ENCODE results near the gene PDE6A. TPM values are rescaled to one million over a fixed set of nuclear protein-coding genes. Genes with fewer than 3 reads are reported as not detected.

Gene PDE6A
- total and polyA plus RNA-seq, 2 of the 13 experiments (the other 11 are each of a cell fraction or from before 2014, with no cell fraction given) = 0.01 TPM; not detected in 1

GRCh38 chr5:149935431-149935901 lies 9.1 kb downstream of the PDE6A start (continued):
- peak; percentile 88 for TF ChIP-seq ONECUT2 (CRISPR knock-in tag; IDR thresholded peaks at IDR 0.05)
- TF ChIP-seq BCL6 (CRISPR knock-in tag; IDR thresholded peaks at IDR 0.05) = peak; percentile 99
- TF ChIP-seq ZSCAN25 (CRISPR knock-in tag; IDR thresholded peaks at IDR 0.05) = no peak
- TF ChIP-seq ZNF720 (CRISPR knock-in tag; IDR thresholded peaks at IDR 0.05) = no peak

GRCh38 chr5:149932445-149933350 lies 11.9 kb downstream of the PDE6A start:
- POLR2A ChIA-PET = interaction anchor here (0.7 to 0.8 kb wide), 2 partner anchors 18 to 27 kb away, joined by 3 to 4 read pairs; partner anchors contain the start of gene SLC26A2
- TF ChIP-seq, protein P1, sequence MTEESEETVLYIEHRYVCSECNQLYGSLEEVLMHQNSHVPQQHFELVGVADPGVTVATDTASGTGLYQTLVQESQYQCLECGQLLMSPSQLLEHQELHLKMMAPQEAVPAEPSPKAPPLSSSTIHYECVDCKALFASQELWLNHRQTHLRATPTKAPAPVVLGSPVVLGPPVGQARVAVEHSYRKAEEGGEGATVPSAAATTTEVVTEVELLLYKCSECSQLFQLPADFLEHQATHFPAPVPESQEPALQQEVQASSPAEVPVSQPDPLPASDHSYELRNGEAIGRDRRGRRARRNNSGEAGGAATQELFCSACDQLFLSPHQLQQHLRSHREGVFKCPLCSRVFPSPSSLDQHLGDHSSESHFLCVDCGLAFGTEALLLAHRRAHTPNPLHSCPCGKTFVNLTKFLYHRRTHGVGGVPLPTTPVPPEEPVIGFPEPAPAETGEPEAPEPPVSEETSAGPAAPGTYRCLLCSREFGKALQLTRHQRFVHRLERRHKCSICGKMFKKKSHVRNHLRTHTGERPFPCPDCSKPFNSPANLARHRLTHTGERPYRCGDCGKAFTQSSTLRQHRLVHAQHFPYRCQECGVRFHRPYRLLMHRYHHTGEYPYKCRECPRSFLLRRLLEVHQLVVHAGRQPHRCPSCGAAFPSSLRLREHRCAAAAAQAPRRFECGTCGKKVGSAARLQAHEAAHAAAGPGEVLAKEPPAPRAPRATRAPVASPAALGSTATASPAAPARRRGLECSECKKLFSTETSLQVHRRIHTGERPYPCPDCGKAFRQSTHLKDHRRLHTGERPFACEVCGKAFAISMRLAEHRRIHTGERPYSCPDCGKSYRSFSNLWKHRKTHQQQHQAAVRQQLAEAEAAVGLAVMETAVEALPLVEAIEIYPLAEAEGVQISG (CRISPR knock-in tag; IDR thresholded peaks at IDR 0.05) = 0 out of 2 replicates have a peak, but pooled peaks have one; percentile 23
- TF ChIP-seq RORA (CRISPR knock-in tag; IDR thresholded peaks at IDR 0.05) (no peak), ZNF598 (CRISPR knock-in tag; IDR thresholded peaks at IDR 0.05; ENCODE audit: borderline replicate concordance) (0 out of 2 replicates have a peak, but pooled peaks have one; percentile 20), ZFP90 (CRISPR knock-in tag; IDR thresholded peaks at IDR 0.05; ENCODE audit: borderline replicate concordance) (0 out of 2 replicates have a peak, but pooled peaks have one; percentile 41), ZBTB7B (CRISPR knock-in tag; IDR thresholded peaks at IDR 0.05) (peak; percentile 42; the same call in 1 of the 2 replicates), ZNF207 (IDR thresholded peaks at IDR 0.05; ENCODE audit: borderline replicate concordance) (no peak), ZNF225 (CRISPR knock-in tag; IDR thresholded peaks at IDR 0.05) (no peak), ZNF768 (CRISPR knock-in tag; IDR thresholded peaks at IDR 0.05) (peak; percentile 48; the same call in 1 of the 2 replicates), ZNF616 (CRISPR knock-in tag; IDR thresholded peaks at IDR 0.05; ENCODE audit: low read depth) (no peak), HOXA5 (CRISPR knock-in tag; IDR thresholded peaks at IDR 0.05) (peak; percentile 47; the same call in 1 of the 2 replicates), ZBTB43 (CRISPR knock-in tag; conservative IDR thresholded peaks at IDR 0.05) (no peak)
- TF ChIP-seq, protein P2, sequence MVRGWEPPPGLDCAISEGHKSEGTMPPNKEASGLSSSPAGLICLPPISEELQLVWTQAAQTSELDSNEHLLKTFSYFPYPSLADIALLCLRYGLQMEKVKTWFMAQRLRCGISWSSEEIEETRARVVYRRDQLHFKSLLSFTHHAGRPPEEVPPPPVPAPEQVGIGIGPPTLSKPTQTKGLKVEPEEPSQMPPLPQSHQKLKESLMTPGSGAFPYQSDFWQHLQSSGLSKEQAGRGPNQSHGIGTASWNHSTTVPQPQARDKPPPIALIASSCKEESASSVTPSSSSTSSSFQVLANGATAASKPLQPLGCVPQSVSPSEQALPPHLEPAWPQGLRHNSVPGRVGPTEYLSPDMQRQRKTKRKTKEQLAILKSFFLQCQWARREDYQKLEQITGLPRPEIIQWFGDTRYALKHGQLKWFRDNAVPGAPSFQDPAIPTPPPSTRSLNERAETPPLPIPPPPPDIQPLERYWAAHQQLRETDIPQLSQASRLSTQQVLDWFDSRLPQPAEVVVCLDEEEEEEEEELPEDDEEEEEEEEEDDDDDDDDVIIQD (CRISPR knock-in tag; IDR thresholded peaks at IDR 0.05; ENCODE audit: low read depth) = no peak

More at GRCh38 chr5:149932445-149933350, 11.9 kb downstream of the PDE6A start:
- intact Hi-C loops (cut with micrococcal nuclease; ENCODE audit: unreplicated experiment) (loop anchor here (1.0 to 2.0 kb wide), 3 partner anchors 18 to 58 kb away; partner anchors contain the start of gene SLC26A2), in situ Hi-C loops (cut with HindIII; ENCODE audit: extremely low pct_ligation_motif_present, low pct_unique_long_range_greater_than_20kb) (loop anchor here (10.0 kb wide), 1 partner anchor 62 kb away; no protein-coding TSS in a partner anchor)
- no peak overlapping the region for H3K9ac ChIP-seq (ENCODE audit: insufficient read depth, low read depth, low read length)
- H3K27ac ChIP-seq (ENCODE audit: extremely low read length, insufficient read depth, low read length) = no peak overlapping the region
- peak overlapping the region; percentile 65 for H3K4me2 ChIP-seq (ENCODE audit: low read depth, low read length)
- H3K36me3 ChIP-seq (replicated peaks in 1 of 2; ENCODE audit: control insufficient read depth in 1 of 2, insufficient read depth in 2 of 2, low read length in 2 of 2) = no peaks in the 10 kb centered on the region
- peak; percentile 95 for ATAC-seq
- no peaks in the 10 kb centered on the region for H3K79me2 ChIP-seq (ENCODE audit: insufficient read depth, low read length)
- BruUV-seq (replicated peaks) = no TSS peak
- peak overlapping the region; percentile 60 for H2AFZ ChIP-seq (ENCODE audit: low read length)
- 15% methylated on average over 25 of the region's 25 CpGs for WGBS (ENCODE audit: low lambda C conversion rate)
- no peaks in the 10 kb centered on the region for H3K9me3 ChIP-seq (ENCODE audit: low read length)
- CTCF ChIA-PET (ENCODE audit: low intra/inter-chr PET ratio, low total read pairs) = interaction anchor here (1.0 to 2.1 kb wide), 3 partner anchors 18 to 58 kb away, joined by 3 to 26 read pairs (median 10); no protein-coding TSS in a partner anchor
- DNase-seq (ENCODE audit: low spot score) = peak; percentile 13
- H4K20me1 ChIP-seq (ENCODE audit: insufficient read depth, low read length) = no peaks in the 10 kb centered on the region
- peaks cover 34% of the 10 kb centered on the region for H3K4me1 ChIP-seq (ENCODE audit: insufficient read depth, low read length)
- H3K4me3 ChIP-seq (replicated peaks in 1 of 3; ENCODE audit: insufficient read depth in 1 of 3, low read depth in 2 of 3, low read length in 3 of 3) = peak overlapping the region in 2 of 3 experiments; percentile 32; a peak in 3 of 6 replicates
- FAIRE-seq = no peak
- peaks cover 1 to 19% of the 10 kb centered on the region in 2 experiments; a peak in 3 of 5 replicates for H3K27me3 ChIP-seq (ENCODE audit: control insufficient read depth in 1 of 2, insufficient read depth in 2 of 2, low read length in 2 of 2)
